ENCODE data around the gene CLSTN2.

CLSTN2 gene

GRCh38 chr3:140007911-140008869, 73.2 kb downstream of the CLSTN2 start:
- DNase-seq = no peak

DNA sequence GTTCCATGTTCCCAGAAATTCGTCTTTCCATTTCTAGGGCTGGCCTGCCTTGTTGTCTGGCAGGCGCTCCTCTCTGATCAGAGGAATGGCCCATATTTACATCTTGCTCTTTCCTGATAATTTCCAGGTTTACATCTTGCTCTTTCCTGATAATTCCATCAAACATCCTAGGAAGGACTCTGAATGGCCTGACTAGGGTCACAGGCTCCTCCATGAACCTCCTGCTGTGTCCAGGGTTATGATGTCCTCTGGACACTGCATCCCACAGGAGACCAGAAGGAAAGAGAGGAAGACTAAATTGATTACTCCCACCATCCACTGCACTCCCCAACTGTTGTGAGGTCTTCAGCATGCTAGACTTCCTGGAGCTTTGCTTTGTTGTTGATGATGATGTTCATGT, 75.4 kb downstream of the CLSTN2 start:
- DNase-seq = no peak

GRCh38 chr3:140011086-140011485, 76.1 kb downstream of the CLSTN2 start:
- no peak for DNase-seq

- DNase-seq = no peak
These were observed 76.8 kb downstream of the CLSTN2 start for GRCh38 chr3:140011611-140012277.

GRCh38 chr3:140013220-140013619, 78.2 kb downstream of the CLSTN2 start:
- DNase-seq = no peak

- no peak for DNase-seq
These were observed 80.0 kb downstream of the CLSTN2 start for GRCh38 chr3:140014831-140015495.

DNA sequence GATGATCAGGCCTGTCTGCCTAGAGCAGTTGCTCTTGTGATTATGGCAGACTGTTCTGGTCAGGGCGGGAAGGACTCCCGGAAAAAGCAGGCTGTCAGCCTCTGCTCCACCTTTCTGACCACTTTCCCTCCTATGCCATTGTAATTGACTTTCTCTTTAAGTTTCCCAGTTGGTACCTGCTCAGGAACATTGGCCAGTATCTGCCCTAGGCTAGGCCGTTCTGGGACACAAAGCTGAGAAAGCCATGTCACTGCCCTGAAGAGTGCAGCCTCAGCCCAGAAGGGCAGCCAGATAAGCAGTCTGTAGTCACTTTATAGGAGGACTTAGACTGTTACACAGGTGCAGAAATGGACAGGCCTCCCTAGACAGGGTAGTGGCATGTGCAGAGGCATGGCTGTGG, 80.8 kb downstream of the CLSTN2 start:
- DNase-seq = no peak

DNA sequence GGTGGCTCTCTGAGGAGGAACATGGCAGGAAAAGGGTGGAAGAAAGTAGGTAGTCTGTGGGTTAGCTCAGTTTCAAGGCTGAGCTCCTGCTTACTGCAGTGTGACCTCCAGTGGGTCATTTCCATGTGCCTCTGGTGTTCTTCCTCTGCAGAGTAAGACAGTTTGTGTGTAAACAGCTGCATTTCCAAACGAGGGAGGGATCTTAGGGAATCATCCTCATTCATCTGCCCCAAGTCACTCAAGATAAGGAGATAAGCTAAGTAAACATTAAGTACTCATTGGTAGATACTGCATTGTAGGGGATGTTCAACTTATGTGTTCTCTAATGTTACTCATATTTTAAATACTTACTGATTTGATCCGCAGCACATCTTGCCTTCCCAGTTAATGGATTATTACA, 83.6 kb downstream of the CLSTN2 start:
- no peak for DNase-seq

- no peak for DNase-seq
These were observed 85.0 kb downstream of the CLSTN2 start for GRCh38 chr3:140019946-140020345.

DNA sequence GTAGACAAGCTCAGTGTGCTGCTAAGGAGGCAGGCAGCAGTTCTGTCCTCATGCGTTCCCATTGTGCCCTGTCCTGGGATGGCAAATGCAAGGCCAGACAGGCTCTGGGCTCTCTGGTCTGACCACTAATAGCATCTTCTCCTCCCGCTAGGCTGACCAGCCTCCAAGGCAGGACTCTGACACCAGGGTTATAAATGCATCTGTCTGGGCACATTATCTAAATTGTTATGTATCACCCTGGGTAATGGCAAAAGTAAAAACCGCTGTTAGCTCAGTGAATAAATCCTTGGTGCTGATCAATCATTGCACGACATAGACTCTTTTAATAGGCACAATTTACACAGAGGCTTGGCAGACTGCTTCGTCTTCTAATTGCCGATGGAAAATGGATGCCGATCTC, 85.6 kb downstream of the CLSTN2 start:
- no peak for DNase-seq

GRCh38 chr3:140021269-140021668, 86.3 kb downstream of the CLSTN2 start:
- DNase-seq = no peak

- DNase-seq = no peak
These were observed 87.2 kb downstream of the CLSTN2 start for GRCh38 chr3:140022066-140022770.

GRCh38 chr3:140023616-140024530, 88.9 kb downstream of the CLSTN2 start:
- no peak for DNase-seq

DNA sequence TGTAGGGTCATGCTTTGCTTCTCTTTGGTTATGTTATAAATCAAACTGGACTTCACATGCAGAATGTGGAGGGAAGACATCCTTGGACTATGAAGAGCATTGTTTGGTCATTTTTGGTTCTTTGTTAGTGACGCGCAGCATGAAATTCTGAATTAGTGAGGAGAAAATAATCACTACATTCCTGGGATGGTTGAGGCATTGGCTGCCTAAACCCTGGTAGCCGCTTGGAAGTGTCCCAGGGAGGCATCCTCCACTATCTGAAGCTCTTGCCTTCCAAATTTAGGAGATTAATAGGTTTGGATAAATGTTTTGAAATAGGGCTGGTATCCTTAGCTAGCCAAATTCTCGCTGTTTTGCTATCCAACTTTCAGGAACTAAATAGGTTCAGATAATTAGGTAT, 96.2 kb downstream of the CLSTN2 start:
- no peak for DNase-seq

- DNase-seq = no peak
These were observed 99.1 kb downstream of the CLSTN2 start for GRCh38 chr3:140034058-140034457.

DNA sequence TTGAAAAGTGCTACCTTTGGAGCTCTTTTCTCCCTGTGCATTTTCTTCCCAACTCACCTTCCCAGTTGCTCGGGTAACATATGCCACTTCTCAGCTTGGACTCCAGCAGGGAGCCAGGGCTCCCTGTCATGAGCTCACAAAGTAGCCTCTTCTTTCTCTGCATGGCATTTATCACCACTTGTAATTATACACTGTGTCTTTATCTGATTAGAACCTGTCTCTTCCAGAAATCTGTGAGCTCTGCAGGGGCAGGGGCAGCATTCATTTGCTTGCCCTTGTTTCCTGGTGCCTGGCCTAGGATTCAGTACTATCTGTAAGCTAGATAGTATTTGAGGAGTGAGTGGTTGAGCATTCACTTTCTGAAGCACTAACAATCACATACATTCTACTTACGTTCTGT, 100.9 kb downstream of the CLSTN2 start:
- no peak for DNase-seq

DNA sequence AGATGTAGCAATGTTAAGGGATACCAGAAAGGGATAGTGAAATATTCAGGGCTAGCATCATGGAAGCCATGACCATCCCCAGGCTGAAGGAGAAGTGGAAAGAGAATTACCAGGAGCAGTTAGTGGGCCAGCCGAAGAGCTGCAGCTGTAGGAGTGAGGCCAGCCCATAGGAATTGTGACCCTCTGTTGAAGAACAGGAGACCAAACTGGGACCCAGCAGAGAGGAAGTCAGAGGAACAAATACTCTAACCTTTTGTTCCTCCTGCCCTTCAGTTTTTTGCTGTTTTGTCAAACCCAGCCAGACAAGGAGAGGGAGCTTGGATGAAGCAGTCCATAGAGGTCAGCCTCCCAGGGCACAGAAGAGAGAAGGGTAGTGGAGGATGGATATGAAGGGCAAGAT, 115.4 kb downstream of the CLSTN2 start:
- DNase-seq = no peak

- no peak for DNase-seq
These were observed 116.3 kb downstream of the CLSTN2 start for GRCh38 chr3:140051019-140051957.

- DNase-seq = no peak
These were observed 118.1 kb downstream of the CLSTN2 start for GRCh38 chr3:140052771-140053702.

DNA sequence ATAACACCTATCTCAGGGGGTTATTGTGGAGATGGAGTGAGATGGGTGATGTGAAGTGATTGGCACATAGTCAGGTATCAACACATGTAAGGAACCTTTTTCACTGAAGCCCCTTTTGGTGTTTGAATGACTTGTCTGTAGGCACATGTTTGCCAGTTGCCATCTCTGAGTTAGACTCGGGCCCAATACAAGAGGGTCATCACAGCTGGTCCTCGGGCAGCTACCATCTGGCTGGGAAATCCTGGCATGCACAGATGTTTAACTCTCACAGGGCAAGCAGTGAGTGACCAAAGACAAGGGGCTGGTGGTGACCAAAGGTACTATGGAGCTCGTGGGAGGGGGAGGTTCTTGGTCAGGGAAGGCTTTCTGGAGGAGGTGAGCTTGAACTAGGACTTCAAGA, 118.8 kb downstream of the CLSTN2 start:
- no peak for DNase-seq
